Measurements from ENCODE around the gene GSK3A. TPM values are rescaled to one million over a fixed set of nuclear protein-coding genes. Genes with fewer than 3 reads are reported as not detected.

GSK3A gene
- 10 to 100 TPM; 67.9 to 72.6 (median 69.1) TPM for polyA plus RNA-seq (ENCODE audit: insufficient read length in 3 of 3)

DNA sequence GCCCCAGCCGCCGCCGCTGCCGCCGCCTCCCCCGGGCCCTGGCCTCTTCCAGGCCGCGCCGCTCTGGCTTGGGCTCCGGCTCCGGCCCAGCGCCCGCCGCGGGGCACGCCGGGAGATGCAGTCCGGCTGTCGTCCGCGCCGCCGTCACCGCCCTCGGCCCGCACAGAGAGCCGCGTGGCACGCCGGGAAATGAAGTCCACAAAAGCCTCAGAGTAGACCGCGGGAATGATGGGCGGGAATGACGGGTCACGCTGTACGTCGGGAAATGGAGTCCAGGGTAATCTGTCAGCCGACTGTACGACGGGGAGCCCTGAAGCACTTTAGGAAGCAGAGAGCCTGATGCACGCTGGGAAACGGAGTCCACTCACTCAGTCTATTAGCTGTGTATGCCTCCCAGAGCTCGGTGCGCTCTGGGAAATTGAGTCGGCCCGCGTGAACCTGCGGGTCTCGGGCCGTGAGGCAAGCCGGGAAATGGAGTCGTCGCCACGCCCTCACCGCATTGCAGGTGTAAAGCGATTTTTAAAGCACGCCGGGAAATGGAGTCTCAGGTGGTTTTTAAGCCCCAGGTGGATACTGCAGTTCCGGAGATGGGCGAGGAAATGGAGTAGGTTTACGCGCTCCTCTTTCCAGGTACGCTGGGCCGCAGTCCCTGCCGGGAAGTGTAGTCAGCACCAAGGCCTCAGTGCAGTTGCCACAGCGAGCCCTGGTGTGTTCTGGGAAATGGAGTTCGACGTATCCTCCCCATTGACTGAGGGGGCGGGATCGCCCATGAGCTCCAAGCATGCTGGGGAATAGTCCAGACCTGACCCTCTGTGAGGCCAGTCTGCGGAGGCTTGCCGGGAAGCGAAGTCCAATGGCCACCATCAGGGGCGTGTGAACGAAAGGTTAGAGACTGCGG lies at the start of gene GSK3A:
Gene GSK3A, minus strand, starts transcription at position 91 of the 898 bp plus-strand sequence. CDS start 137 bp downstream, outside the sequence.
- DNase-seq (ENCODE audit: low read depth in 3 of 3, low spot score in 2 of 3): peak; percentile 98 to 99 (median 98)

DNA sequence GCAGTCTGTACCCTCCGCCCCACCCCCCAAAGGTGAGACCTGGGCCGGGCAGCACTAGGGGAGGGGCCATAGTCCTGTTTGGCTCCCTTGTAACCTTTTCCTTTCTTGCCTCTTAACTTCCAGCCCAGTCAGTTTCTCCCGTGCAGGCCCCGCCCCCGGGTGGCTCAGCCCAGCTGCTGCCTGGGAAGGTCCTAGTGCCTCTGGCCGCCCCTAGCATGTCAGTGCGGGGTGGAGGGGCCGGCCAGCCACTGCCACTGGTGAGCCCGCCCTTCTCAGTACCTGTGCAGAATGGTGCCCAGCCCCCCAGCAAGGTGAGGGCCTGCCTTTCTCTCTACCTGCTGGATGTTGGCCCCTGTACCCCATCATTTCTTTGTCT lies 49.0 kb upstream of the GSK3A start:
- DNase-seq (ENCODE audit: low read depth in 3 of 3, low spot score in 2 of 3): no peak

DNA sequence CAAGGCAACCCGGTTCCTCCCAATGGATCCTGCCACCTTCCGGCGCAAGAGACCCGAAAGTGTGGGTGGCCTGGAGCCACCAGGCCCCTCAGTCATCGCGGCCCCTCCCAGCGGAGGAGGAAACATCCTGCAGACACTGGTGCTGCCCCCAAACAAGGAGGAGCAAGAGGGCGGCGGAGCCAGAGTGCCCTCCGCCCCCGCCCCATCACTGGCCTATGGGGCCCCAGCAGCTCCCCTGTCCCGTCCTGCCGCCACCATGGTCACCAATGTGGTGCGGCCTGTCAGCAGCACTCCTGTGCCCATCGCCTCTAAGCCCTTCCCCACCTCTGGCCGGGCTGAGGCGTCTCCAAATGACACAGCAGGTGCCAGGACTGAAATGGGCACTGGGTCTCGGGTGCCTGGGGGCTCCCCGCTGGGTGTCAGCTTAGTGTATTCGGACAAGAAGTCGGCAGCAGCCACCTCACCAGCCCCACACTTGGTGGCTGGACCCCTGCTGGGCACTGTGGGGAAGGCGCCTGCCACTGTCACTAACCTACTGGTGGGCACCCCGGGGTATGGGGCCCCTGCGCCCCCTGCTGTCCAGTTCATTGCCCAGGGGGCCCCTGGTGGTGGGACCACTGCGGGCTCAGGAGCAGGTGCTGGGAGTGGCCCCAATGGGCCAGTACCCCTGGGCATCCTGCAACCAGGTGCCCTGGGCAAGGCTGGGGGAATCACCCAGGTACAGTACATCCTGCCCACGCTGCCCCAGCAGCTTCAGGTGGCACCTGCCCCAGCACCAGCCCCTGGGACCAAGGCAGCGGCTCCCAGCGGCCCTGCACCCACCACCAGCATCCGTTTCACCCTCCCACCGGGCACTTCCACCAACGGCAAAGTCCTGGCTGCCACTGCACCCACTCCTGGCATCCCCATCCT lies 48.4 kb upstream of the GSK3A start:
- DNase-seq (ENCODE audit: low read depth in 3 of 3, low spot score in 2 of 3): no peak

DNA sequence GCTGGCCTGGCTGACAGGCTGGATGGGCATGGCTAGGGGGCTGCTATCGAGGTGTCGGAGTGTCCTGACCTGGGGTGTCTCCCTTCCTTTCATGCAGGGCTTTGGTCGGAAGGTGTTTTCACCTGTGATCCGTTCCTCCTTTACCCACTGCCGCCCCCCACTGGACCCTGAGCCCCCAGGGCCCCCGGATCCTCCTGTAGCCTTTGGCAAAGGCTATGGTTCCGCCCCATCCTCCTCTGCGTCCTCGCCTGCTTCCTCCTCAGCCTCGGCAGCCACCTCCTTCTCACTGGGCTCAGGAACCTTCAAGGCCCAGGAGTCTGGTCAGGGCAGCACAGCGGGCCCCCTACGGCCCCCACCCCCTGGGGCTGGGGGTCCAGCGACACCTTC lies 47.7 kb upstream of the GSK3A start:
- no peak for DNase-seq (ENCODE audit: low read depth in 3 of 3, low spot score in 2 of 3)

DNA sequence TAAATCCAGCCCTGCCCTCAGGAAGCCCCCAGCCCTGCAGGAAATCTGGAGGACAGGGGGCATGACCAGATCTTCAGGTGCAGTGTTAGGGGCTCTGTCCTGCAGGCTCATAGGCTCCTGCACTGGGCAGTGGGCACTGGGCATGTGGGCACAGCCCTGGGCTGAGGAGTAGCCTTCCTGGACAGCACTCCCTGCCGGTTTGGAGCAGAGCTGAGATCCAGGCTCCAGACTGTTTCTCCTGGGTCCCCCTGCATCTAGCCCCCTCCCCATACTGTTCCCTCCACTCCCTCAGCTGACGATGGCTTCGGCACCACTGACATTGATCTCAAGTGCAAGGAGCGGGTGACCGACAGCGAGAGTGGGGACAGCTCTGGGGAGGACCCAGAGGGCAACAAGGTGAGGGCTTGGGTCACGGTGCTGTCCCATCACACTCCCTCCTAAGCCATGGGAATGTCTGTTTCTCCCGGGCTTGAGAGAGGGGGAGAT lies 47.2 kb upstream of the GSK3A start:
- DNase-seq (ENCODE audit: low read depth in 3 of 3, low spot score in 2 of 3): no peak

DNA sequence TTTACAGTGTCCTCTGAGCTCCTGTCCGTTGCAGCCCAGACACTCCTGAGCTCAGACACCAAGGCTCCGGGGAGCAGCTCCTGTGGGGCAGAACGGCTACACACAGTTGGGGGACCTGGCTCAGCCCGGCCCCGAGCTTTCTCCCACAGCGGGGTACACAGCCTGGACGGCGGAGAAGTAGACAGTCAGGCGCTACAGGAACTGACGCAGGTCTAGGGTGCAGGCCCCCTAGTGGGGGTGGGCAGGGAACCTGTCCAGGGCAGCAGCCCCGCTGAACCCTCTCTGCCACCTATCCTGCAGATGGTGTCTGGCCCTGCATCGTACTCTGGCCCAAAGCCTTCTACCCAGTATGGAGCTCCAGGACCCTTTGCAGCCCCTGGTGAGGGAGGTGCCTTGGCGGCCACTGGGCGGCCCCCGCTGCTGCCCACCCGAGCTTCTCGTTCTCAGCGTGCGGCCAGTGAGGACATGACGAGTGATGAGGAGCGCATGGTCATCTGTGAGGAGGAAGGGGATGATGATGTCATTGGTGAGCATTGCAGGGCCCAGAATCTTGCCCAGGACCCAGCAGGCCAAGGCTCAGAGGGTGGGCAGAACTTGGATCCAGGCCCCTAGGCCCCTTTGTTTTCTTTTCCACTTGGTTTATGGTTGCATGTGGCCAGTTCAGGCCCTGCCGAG lies 46.6 kb upstream of the GSK3A start:
- DNase-seq (ENCODE audit: low read depth in 3 of 3, low spot score in 2 of 3): no peak

DNA sequence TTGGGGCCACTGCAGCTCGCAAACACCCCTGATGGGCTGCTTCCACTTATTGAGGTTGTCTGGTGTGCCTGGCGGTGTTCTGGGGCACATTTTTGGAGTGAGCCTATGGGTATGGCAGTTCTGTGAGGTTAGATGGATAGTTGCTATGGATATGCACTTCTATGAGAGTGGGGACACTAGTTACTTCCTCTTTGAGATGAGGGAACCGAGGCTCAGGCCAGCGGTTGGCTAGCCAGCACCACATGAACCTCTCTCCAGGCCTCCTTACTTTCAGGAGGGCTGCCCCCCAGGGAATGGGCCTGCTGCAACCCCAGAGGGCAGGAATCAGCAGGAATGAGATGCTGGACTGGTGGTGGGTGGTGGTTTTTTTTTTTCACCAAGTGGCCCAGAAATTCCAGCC lies 46.0 kb upstream of the GSK3A start:
- DNase-seq (ENCODE audit: low read depth in 3 of 3, low spot score in 2 of 3): no peak

DNA sequence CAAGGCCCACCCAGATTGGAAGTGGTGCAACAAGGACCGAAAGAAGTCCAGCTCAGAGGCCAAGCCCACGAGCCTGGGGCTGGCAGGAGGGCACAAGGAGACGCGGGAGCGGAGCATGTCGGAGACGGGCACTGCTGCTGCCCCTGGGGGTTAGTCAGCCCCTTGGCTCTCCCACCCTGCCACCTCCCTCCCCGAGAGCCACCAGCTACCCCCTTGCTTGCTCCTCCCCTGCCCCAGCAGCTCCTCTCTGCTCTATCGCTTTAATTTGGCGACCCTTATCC lies 45.4 kb upstream of the GSK3A start:
- no peak for DNase-seq (ENCODE audit: low read depth in 3 of 3, low spot score in 2 of 3)

DNA sequence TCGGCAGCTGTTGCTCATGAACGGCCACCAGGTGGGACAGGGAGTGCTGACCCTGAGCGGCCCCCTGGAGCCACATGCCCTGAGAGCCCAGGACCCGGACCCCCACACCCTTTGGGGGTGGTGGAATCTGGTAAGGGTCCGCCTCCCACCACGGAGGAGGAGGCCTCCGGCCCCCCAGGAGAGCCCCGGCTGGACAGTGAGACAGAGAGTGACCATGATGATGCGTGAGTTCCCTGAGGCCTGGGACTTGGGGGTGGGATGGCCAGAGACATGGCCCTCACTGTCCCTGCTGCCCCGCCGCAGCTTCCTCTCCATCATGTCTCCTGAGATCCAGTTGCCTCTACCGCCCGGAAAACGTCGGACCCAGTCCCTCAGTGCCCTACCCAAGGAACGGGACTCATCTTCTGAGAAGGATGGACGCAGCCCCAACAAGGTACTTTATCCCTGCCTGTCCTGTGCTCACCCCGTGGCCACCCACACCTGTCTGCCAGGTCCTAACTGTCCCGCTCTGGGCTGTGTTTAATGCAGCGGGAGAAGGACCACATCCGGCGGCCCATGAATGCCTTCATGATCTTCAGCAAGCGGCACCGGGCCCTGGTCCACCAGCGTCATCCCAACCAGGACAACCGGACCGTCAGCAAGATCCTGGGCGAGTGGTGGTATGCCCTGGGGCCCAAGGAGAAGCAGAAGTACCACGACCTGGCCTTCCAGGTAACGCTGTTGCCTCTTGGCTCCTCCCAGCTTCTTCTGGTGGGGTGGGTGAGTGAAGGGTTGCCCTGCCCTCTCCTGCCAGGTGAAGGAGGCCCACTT lies 44.8 kb upstream of the GSK3A start:
- DNase-seq (ENCODE audit: low read depth in 3 of 3, low spot score in 2 of 3): no peak

DNA sequence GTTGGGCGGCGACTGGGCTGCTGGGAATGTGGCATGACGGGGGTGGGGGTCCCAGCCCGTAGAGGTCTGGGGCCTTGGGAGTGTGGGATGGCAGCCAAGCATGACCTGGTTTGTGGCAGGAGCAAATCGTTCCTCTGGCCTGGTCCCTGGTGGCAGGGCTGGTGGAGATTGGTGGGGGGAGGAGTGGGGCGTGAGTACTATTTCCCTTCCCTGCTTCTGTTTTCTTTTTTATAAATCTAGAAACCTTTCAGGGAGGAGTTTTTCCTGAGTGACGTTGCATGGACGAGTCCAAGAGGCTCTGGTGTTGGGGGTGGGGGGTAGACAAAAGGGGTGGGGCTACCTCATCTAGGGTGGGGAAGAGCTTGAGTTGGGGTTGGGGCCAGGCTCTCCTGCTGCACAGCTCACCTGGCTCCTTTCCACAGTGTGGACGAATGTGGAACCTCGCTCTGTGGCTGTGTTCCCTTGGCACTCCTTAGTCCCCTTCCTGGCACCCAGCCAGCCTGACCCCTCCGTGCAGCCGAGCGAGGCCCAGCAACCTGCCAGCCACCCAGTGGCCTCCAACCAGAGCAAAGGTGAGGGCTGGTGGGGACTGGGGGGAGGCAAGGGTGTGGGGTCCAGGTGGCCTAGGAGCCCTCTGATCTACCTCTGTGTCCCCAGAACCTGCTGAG lies 44.1 kb upstream of the GSK3A start:
- DNase-seq (ENCODE audit: low read depth in 3 of 3, low spot score in 2 of 3): no peak

DNA sequence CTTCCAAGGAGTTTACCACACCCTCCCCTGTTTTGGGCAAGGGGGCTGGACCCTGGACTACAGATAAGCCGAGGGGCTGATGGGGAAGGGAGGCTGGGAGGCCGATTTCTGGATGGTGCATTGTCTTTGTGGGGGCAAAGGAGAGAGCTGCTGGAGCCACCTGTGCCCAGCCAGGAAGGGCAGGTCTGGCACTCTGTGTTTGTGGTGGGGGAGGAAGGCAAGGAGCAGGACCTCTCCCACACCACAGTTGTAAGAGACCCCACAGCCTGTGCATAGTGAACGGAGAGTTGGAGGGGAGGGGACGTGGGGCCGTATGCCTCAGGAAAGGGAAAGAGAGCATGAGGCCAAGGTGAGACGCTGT lies 43.6 kb upstream of the GSK3A start:
- no peak for DNase-seq (ENCODE audit: low read depth in 3 of 3, low spot score in 2 of 3)

DNA sequence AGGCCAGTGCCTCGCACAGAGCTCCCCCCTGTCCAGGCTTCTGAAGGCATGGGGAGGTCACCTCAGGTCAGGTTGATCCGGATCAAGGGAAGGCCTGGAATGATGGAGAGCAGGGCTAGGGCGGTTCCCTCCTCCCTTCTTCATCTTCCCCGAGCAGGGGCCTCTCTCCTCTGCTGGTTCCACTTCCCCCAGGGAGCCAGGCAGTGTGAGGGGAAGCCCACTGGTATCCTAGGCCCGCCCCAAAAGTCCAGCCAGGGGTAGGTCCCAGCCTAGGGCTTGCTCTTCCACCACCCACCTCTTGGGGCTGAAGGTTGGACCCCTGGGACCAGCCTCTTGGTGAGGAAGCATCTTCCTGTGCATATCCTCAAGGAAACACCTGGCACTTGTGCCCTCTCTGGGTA lies 43.1 kb upstream of the GSK3A start:
- DNase-seq (ENCODE audit: low read depth in 3 of 3, low spot score in 2 of 3): no peak

DNA sequence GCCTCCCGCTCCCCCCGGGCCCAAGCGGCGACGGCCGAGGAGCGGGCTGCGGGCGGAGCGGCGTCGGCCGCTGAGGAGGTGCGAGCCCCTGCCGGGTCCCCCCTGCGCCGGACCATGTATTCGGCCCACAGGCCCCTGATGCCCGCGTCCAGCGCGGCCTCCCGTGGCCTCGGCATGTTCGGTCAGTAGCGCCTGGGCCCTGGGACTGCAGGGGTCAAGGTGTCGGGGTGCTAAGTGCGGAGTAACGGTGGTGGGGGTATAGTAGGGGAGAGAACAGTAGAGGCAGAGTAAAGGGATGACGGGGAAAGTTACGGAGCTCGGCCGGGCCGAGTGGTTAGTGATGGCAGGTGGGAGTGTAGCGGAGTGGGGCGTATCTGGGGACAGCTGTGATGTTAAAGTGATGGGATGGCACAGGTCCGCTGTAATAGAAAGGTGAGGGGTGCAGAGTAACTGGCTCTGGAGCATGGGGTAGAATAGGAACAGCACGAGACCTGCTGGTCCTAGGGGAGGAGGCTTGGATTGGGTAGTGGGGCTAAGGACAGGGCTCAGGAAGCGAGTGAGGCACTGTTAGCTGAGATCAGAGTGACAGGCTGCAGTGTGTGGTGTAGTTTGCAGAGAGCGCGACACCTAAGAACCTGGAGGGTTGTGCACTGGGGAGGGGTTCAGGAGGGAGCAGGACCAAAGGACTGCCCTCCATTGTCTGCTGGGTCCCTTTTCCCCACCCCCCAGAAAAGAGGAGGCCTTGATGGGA lies 42.4 kb upstream of the GSK3A start:
- DNase-seq (ENCODE audit: low read depth in 3 of 3, low spot score in 2 of 3): no peak

DNA sequence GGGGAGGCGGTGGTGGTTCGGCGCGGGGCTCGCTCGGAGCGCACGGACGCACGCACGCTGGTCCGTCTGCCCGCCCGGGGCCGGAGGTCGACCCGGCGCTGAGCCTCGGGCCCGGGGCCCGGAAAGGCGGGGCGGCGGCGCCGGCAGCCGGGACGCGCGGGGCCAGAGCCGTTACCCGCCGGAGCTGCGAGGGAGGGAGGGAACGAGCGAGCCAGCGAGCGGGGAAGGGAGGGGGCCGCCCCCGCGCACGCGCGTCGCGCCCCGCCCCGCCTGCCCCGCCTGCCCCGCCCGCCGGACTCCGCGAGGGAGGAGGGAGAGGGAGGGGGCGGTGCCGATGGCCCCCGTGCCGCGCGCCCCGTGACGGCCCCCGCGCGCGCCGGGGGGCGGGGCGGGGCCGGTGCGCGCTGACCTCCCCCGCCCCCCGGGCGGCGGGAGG lies 41.7 kb upstream of the GSK3A start:
- no peak for DNase-seq (ENCODE audit: low read depth in 3 of 3, low spot score in 2 of 3)

DNA sequence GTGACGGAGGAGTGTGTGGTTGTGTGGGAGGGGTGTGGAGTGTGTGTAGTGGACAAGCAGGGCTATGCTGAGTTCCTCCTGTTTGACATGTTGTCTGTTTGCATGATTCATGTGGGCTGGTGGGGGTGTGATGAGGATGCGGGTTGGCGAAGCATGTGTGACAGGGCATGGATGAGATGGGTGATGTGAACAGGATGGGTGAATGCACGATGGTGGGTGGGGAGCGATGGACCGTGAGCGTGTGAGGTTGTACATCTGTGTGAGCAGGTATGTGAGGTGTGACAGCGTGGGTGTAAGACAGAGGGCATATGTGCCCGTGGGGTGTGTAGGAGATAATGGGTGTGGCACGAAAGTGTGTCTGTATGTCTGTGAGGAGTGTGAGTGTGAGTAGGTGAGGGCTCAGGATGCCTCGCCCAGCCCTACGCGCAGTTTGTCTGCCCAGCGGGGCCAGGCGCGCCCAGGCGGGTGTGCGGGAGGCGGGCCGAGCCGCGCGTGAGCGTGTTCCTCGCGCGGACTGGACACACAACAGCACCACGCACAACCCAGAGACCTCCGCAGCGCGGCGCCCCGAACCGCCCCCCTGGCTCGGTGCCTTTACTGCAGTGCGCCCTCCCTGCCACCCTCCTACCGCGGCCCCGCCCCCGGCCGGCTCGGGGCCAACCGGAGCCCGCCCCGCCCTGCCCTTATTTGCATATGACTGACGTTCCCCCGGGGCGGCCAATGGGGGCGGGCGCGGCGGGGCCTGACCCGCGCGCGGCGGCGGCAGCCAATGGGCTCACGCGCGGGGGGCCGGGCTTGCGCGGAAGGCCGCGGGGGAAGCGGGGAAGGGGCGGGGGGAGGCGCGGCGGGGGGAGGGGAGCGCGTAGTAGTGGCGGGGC lies 41.0 kb upstream of the GSK3A start:
- DNase-seq (ENCODE audit: low read depth in 3 of 3, low spot score in 2 of 3): peak in 2 of 3 donors; percentile 83 to 87

DNA sequence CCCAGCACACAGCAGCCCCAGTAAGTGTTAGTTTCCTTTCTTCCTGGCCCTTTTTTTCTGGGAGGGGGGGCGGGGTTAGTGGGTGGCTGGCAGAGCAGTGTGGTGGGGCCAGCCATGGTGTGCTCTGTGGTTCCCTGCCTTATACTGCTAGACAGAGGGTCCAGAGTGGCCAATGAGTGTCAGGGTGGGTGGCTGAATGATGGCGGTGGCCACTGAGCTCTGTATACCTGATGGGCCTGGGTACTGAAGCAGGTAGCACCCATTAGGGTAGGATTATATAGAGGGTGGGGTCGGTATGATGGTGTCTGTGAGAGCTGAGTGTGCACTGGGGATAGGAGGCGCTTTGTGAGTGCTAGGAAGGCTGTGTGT lies 40.4 kb upstream of the GSK3A start:
- no peak for DNase-seq (ENCODE audit: low read depth in 3 of 3, low spot score in 2 of 3)

DNA sequence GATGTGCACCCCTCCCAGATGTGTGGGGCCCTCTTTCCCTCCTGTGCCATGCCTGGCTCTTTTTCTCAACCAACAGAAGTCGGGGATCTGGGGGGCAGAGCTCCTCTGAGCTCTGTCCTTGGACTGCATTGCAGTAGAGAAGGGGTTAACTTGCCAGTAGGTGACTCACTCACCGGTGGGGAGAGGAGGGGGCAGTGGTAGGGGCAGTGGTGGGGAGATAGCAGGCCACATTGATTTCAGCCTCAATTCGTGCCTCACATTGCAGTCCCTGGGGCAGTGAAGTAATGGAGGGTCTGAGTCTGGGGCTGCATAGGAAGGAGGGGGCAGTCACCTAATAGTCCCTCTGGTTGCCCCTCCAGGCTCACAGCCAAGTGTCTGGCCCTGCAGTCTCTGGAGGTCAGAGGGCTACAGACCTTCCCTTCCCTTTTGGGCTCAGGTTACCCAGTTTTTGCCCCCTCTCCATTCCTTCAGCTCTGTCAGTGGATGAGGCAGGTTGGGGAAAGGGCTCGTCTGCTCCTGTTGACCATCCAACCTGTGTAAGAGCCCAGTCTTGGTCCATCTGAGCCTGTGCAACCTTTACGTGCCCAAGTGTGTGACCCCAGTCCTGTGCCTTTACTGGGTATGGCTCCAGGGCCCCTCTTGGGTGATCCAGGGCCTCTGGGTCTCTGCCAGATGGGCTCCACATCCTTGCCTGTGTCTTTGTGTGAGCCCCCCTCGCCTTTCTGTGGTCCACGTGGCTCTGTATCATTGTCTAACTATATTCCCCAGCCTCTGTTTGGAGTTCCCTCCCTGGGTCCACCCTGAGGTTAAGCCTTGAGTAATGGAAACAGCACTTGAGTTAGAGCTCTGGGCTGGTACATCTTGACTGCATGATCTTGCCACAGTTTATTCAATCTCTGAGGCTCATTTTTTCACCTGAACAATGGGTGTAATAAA lies 39.7 kb upstream of the GSK3A start:
- DNase-seq (ENCODE audit: low read depth in 3 of 3, low spot score in 2 of 3): no peak

Data from right renal cortex interstitium (tissue), 3 donors.